Measurements from ENCODE around the gene ZNF503.
"Not testable (repeated sequence)": the region's sequence is repeated elsewhere in the genome, so short reads cannot be mapped to it uniquely, and the experiment has no call there.

ZNF503 gene

DNA sequence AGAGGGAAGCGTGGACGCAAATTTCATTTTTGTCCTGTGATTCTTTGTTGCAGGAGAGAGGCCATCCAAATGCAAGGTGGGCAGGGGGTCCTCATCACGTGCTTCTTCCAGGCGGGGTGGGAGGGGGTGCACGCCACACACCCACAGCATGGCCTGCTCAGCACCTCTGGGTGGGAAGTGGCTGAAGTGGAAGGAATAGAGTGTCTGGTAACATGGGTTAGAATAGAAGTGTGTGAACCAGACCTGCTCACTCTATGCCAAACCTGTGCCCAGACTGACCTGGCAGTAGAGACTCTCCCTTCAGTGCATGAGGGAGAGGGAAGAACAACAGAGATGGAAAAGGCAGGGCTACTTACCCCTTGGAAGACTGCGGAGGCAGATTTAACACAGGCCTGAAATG is 21.7 kb downstream of the ZNF503 start:
- TF ChIP-seq, protein P1, sequence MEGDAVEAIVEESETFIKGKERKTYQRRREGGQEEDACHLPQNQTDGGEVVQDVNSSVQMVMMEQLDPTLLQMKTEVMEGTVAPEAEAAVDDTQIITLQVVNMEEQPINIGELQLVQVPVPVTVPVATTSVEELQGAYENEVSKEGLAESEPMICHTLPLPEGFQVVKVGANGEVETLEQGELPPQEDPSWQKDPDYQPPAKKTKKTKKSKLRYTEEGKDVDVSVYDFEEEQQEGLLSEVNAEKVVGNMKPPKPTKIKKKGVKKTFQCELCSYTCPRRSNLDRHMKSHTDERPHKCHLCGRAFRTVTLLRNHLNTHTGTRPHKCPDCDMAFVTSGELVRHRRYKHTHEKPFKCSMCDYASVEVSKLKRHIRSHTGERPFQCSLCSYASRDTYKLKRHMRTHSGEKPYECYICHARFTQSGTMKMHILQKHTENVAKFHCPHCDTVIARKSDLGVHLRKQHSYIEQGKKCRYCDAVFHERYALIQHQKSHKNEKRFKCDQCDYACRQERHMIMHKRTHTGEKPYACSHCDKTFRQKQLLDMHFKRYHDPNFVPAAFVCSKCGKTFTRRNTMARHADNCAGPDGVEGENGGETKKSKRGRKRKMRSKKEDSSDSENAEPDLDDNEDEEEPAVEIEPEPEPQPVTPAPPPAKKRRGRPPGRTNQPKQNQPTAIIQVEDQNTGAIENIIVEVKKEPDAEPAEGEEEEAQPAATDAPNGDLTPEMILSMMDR (IDR thresholded peaks at IDR 0.05; ENCODE audit: low read length, missing control alignments) = no peak
- no peak for DNase-seq (ENCODE audit: low read depth)
- no peak overlapping the region for H3K4me3 ChIP-seq (replicated peaks; ENCODE audit: low read depth, low read length)

DNA sequence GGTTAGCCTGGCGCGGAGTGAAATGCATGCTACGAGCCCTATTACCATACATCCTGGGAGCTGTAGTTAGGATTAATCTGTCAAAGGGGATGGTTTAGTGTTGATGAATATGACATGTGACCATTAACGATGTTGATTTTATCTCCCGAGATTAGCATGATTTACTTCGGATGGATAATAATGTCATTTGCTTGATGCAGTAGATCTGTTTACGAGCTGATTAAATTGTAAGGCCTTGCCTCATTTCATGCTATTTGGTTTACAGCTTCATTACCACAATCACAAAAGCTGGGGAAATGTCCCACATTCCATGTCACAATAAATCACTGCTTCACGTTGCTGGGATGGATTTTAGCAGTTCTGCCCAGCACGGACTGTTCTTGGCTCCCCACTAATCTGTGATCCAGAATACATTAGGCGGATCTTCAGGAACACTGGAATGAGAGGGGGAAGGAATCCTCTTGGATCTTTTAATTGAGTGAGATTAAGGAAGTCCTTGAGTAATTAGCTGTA is 22.3 kb downstream of the ZNF503 start:
- no peak for DNase-seq (ENCODE audit: low read depth)
- no peak overlapping the region for H3K4me3 ChIP-seq (replicated peaks; ENCODE audit: low read depth, low read length)
- TF ChIP-seq, protein P1 (IDR thresholded peaks at IDR 0.05; ENCODE audit: low read length, missing control alignments) = no peak

DNA sequence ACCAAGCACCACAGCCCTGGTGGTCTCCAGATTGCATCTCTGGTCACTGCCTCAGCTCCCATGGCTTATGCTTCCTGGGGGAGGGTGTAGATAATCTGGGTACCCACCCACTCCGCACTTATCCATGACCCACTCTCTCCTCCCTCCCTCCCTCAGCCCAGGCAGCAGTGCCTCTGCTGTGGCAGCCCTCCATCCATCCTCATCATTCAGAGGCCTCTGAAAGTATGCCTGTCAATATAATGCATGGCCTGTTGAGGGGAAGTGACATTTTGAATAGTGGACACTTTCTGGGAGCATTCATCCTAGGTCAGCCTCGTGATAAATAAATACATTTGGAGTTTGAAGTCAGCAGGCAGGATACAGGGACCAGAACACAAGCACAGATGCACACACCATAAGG is 23.2 kb downstream of the ZNF503 start:
- DNase-seq (ENCODE audit: low read depth) = no peak

DNA sequence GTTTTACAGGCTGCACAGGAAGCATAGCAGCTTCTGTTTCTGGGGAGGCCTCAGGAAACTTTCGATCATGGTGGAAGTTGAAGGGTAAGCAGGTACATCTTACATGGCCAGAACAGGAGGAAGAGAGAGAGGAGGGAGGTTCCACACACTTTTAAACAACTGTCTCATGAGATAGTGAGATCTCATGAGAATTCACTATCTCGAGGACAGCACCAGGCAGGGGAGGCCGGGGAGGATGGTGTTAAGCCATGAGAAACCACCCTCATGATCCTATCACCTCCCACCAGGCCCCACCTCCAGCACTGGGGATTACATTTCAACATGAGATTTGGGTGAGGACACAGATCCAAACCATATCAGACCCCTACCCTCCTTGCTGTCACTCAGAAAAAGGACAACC is 23.7 kb downstream of the ZNF503 start:
- DNase-seq (ENCODE audit: low read depth) = no peak
- no peak overlapping the region for H3K4me3 ChIP-seq (replicated peaks; ENCODE audit: low read depth, low read length)
- TF ChIP-seq, protein P1 (IDR thresholded peaks at IDR 0.05; ENCODE audit: low read length, missing control alignments) = no peak

More for the DNA sequence above, 23.2 kb downstream of the ZNF503 start:
- TF ChIP-seq, protein P1 (IDR thresholded peaks at IDR 0.05; ENCODE audit: low read length, missing control alignments) = no peak
- no peak overlapping the region for H3K4me3 ChIP-seq (replicated peaks; ENCODE audit: low read depth, low read length)

DNA sequence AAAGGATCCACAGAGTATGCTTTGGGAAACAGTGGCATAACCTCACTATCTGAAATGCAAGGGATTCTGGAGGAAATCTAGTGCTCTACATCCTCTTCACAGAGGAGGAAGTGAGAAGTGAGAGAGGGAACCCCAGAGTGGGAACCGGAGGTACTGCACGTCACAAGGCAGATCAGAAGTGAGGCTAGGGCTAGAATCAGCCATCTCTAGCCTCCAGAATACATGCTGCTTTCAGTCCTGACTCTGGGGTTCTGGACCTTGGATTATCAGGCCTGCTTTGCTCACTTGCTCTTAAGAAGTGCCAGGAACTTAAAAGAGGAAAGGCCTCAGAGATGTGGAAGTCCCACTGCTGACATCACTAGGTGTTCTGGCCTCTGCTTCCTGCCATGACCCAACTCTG is 25.7 kb downstream of the ZNF503 start:
- no peak for DNase-seq (ENCODE audit: low read depth)
- H3K4me3 ChIP-seq (replicated peaks; ENCODE audit: low read depth, low read length) = no peak overlapping the region
- TF ChIP-seq, protein P1 (IDR thresholded peaks at IDR 0.05; ENCODE audit: low read length, missing control alignments) = no peak

DNA sequence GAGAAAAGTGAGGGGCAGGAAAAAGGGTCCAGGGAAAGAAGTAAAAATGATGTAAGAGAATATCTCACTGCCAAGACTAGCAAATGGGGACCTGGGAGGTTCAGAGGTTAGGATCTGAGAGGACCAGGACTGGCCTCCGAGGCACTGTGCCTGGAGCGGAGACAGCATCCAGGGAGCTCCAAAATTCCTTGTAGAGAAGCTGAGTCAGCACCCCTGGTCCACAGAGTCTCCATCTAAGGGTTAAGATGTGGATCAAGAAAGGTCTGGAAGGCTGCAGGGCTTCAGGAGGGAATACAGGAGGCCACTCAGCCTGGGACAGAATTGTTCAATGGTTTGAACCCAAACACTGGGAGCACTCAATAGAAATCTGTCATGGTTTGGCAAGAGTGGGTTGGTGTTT is 30.6 kb downstream of the ZNF503 start:
- TF ChIP-seq, protein P1 (IDR thresholded peaks at IDR 0.05; ENCODE audit: low read length, missing control alignments) = no peak
- no peak for DNase-seq (ENCODE audit: low read depth)
- H3K4me3 ChIP-seq (replicated peaks; ENCODE audit: low read depth, low read length) = no peak overlapping the region

DNA sequence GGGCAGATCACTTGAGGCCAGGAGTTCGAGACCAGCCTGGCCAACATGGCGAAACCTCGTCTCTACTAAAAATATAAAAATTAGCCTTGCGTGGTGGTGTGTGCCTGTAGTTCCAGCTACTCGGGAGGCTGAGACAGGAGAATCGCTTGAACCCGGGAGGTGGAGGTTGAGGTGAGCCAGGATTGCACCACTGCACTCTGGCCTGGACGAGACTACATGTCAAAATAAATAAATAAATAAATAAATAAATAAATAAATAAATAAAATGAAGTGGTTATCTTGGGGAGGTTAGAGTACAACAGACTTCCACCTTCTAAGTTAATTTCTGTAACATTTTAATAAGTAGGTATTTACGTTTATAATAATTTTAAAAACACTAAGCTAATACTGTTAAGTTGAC is 31.7 kb downstream of the ZNF503 start:
- not testable (repeated sequence) for DNase-seq (ENCODE audit: low read depth); H3K4me3 ChIP-seq (replicated peaks; ENCODE audit: low read depth, low read length)
